ENCODE data around the gene MVK.

MVK gene

GRCh38 chr12:109547286-109547685 lies 26.3 kb upstream of the MVK start:
- DNase-seq: no peak

- no peak for DNase-seq
These were observed 25.3 kb upstream of the MVK start for GRCh38 chr12:109548258-109548657.

DNA sequence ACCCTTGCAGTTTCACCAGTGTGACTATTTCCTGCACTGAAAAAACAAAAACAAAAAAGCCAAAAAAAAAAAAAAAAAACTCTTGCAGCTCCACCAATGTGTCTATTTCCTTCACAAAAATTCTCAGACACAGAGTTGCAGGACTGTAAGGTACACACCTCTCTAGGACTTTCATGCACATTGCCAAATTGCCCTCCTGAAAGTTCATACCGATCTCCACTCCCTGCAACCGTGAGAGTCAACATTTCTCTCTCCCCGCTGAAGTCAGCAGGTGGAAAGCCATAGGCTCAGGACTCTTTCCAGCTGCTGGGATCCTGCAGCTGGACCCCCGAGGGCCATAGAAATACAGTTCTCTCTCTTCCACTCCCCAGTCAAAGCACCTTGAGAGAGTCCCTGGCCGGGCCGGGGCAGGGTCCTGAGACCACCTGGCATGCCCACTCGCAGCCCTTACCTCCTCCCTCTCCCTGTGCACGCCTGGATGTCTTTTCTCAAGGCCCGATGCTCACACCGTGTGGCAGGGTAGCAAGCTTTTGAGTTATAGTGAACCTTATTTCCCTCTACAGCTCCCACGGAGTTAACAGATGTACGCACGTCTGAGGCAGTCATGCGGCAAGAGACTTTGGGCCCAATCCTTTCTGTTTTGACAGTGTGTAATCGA lies 23.9 kb upstream of the MVK start:
- DNase-seq: no peak

DNA sequence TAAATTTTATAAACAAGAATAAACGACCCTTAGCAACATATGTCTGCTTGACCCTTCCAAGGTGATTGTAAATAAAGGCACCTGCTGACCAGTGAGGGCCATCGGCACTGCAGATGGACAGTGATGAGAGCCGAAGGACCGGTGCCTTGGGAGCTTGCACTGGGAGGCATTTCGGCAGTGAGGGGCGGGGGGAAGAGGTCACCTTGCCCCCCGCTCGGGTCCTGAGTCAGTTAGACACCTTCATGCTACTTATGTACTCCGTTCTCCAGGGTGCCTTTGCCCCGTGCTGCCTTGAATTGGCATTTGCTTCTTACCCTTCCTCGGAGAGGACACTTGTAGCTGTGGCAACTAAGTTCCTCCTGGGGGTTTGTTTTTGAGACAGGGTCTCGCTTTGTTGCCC lies 23.3 kb upstream of the MVK start:
- DNase-seq: no peak

DNA sequence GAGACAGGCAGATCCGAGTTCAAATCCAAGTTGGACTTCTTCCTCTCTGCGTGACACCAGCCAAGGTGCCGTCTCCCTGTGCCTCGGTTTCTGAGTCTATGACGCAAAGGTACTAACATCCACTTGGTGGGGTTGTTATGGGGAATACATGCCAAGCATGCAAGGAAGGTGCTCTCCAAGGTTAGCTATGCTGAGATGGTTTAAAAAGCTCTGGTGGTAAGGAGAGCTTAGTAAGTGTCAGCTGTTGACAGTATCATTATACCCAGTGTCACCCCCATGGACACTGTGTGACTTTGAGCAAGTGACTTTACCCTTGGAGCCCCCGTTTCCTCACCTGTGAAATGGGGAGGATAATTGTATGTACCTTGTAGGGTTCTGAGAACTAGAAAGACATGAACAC lies 22.5 kb upstream of the MVK start:
- no peak for DNase-seq

DNA sequence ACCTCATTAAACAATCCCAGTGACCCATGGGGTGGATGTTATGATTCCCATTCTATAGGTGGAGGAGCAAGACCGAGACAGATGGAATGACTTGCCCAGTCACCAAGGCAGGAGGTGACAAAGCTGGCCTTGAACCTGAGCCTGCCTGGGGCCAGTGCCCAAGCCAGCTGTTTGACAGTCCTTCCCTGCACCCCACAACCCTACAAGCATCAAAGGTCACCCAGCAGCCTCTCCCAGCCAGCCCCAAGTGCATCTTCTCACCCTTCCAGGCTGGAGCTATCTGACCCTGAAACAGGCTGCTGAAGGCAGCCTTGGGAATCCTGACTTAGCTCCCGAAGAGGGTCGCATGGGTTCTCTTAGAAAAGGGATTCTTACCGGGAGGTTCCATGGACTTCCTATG lies 20.6 kb upstream of the MVK start:
- no peak for DNase-seq

DNA sequence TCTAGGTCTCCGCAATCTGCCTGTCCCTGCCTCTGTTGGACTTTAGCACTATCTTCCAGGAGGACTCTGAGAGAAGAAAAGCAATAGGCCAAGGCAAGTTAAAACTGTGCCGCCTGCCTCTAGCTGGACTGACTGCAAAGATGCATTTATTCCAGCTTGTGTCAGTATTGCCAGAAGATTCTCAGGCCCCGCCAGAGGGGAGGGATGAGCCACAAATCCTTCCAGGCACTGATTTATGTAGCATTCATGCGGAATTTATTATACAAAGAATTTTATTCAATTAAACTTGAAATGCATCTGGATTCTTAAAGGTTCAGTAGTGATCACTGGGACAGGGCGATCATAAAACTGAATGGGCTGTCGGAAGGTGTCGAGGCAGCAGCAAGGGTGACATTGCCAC lies 20.1 kb upstream of the MVK start:
- DNase-seq: no peak

DNA sequence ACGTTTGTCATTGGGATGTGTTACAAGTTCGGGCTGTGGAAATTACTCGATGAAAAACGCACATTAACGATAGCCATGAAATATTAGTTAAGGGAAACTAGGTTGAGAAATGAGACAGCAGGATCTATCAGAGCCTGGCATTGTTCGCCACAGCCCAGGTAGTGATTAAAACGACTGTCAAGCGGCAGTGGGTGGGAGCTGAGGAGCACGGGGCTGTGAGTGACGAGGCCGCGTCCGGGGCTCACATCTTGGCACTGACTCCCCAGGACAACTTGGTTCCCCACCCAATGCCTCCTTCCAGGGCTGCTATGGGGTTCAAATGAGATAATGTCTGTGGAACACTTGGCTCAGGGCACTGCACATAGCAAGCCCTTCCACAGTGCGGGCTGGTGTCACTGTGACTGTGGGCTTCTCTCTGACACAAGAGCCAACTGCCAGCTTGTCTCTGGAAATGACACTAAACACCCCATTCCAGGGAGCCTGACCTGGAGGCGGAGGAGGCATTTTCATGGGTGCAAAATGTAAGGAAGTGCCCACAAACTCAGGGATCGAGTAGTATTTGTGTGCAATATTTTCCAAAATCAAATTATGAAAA lies 19.6 kb upstream of the MVK start:
- no peak for DNase-seq

- DNase-seq: no peak
These were observed 18.8 kb upstream of the MVK start for GRCh38 chr12:109554761-109555160.

DNA sequence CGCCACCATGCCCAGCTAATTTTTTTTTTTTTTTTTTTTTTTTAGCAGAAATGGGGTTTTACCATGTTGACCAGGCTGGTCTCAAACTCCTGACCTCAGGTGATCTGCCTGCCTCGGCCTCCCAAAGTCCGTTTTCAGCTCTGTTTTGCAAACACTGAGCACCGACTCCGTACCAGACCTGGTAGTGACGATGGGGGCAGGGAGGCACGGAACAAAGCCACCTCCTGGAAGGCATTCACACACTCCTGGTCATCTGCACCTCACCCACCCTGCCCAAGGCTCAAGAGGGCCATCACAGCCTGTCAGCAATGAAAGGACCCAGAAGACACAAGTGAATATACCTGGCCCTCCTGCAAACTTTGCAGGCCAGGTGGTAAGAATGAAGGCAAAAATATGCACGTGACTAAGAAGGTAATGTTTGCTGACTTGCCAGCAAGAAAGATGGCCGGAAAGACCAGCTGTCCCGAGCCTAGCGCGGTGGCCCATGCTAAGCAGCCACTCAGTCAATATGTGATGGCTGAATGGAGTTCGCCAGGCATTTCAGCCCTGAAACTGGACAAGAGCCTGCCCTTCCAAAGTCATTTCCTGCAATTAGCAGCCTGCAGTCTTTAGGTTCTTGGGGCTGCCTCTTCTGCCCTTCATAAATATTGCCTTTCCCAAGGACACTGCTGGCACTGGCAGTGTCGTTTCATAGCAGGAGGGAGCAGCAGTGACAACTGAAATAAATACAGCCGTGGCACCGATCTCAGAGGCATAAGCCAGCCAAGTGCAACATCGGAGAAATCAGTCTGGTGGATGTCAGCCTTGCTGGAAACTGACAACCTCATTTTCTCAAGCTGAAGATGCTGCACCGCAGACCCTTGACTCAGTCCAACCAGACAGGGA lies 17.9 kb upstream of the MVK start:
- no peak for DNase-seq

DNA sequence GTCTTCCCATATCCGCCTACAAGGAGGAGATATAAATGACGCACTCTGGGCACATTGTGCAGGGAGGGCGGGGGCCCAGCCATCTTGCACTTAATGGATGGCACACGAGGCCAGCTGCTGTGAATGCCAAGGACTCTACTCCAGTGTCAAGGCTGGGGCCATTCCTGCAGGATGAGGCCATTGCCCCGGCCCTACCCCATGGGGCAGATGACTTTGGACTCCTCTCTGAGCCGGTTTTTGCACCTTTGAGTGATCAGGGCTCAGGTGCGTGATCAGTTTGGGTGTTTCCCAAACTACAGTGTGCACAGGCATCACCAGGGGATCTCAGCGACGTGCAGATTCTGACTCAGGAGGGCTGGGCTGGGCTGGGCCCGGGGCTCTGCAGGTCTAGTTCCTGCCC lies 16.4 kb upstream of the MVK start:
- no peak for DNase-seq

DNA sequence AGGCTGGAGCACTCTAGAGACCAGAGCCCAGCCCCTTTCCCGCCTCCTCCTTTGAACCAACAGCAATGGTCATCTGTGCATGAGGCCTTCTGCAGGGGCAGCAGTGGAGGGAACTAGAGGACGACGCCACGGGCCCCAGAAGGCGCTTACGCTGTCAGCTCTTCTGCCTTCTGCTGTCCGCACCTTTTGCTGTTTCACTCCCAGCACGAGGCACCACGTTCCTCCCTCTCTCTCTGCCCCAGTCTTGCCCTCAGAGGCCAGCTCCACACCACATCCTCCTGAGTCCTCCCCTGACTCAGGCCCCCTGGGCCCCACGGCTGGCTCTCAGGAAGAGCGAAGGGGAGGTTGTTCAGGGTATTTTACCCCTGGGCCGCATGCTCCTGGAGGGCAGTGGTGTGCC lies 15.8 kb upstream of the MVK start:
- no peak for DNase-seq

GRCh38 chr12:109558374-109559199 lies 15.0 kb upstream of the MVK start:
- DNase-seq: no peak

- no peak for DNase-seq
These were observed 14.4 kb upstream of the MVK start for GRCh38 chr12:109559200-109559505.

- DNase-seq: no peak
These were observed 14.0 kb upstream of the MVK start for GRCh38 chr12:109559601-109560000.

DNA sequence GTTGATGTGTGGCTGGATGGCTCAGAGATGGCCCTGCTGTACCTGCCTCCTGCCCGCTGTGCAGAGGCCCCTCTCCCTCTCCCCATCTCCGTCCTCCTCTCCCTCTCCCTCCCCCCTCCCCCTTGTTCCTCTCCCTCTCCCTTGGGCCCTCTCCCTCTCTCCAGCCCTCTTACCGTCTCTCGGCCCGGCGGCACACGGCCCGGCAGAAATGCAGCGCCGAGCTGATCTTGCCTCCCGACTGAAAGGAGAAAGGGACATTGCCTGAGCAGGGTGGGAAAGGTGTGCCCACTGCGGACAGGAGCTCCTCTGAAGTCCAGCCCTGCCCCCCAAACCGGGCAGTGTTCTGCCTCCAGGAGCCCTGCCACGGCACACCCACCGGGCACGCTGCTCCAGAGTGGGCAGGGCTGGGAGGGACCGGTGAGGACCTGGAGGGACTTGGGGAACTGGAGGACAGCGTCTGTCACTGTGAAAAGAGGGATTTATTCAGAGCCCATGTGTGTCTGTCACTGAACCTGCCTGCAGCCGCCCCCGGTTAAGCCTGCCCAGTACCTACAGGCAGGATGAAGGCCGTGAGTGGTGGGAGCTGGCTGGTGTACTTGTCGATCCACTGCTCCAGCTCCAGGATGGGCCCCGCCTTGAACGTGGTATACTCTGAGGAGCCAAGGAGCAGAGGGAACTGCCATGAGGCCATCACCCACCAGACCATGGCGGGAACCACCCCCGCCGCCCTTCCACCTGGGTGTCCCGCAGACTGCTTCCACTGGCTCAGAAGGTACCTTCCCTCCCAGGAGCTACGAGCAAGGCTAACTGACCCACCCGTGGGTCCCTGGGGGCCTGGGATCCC lies 12.5 kb upstream of the MVK start:
- DNase-seq: no peak

DNA sequence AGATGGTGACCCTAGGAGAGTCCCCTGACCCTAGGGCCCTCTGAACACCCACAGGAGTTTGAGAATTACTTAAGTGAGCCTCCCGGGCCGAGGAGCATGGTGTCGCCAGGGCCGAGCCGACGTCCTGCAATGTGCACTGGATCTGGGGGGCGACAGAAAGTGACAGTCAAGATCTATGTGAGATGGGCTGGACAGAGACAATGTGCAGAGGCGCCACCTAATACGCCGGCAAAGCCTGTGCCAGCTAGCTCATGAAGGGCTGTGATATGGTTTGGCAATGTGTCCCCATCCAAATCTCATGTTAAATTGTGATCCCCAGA lies 11.9 kb upstream of the MVK start:
- no peak for DNase-seq

DNA sequence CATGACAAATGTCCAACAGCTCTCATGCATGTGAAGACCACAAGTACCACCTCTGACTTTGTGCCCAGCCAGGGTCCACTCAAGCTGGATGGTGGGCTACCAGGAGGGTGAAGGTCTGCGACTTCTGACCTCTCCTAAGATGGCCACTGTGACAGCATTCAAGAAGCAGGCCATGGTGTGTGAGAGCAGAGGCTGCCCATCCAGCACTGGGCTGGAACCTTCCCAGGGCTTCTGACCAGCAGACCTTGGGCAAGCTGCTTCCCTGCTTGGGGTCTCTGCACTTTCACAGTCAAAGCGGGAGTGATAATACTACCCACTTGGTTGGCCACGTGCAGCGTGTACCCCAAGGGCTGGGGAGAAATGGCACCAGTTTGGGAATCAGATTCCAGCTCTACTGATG lies 10.7 kb upstream of the MVK start:
- no peak for DNase-seq

- DNase-seq: no peak
These were observed 10.0 kb upstream of the MVK start for GRCh38 chr12:109563291-109564284.

DNA sequence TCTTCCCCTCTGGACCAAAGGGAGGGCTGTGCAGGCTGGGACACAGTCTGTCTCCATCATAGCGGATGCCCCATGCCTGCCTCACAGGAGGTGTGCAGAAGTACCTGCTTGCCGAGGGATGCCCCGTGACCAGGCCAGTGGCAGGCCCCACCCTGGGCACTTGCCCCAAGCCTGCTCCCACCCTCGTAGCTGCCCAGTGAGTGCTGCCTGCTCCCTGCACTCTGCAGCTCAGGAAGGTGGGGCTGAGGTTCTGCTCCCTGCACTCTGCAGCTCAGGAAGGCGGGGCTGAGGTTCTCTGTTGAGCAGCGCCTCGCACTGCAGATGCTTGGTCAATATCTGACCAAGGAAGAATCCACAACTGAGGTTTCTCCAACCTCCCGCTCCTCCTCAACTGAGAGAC lies 7.2 kb upstream of the MVK start:
- no peak for DNase-seq

GRCh38 chr12:109567296-109567695 lies 6.3 kb upstream of the MVK start:
- DNase-seq: no peak
